SK-N-SH treated with all-trans-retinoic acid at 6 μM for 48 hours (cell line): ENCODE data around the gene AVPR1B.

Source experiments
- PPARA ChIP-seq: fragments of 250-450 bp; sonication (Bioruptor Pico); IDR thresholded peaks from 2 replicates; pipeline ENCODE4 v1.5.0; 2020; ENCODE audit warnings: mild to moderate bottlenecking, borderline replicate concordance
- RARB ChIP-seq: fragments of 250-450 bp; sonication (Bioruptor Pico); IDR thresholded peaks from 2 replicates; pipeline ENCODE4 v1.8.0; 2021; ENCODE audit warnings: mild to moderate bottlenecking, moderate library complexity

GRCh38 chr1:206101351-206102045 is 15.7 kb downstream of the AVPR1B start:
- no peak for TF ChIP-seq RARB (CRISPR knock-in tag)
- no peak for TF ChIP-seq PPARA (CRISPR knock-in tag)
